Measurements from ENCODE around the gene TSPAN5.

Gene TSPAN5

DNA sequence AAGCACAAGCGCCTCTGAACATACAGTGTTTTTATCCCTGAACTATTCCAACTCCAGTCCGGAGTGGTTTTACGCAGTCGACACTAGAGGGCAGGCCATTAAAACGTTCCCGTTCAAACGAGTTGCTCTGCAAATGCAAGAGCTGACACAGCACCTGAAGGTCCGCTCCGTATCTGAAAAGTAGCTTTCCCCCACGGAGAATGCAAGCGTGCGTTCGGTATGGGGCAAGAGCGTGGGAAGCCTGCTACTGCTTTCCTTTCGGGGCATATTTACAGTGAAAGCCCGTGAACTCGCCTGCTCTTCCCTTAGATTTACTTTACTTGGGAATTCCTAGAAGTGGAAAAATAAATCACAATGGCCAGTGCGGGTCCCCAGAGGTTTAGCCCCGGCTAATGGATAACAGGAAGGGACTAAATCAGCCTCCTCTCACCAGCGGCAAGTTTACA is 190.8 kb downstream of the TSPAN5 start:
- Histone ChIP-seq H3K36me3 (ENCODE audit: control insufficient read depth in 2 of 2, insufficient read depth in 1 of 2, low read length in 2 of 2) (peaks cover 0 to 14% of the 10 kb centered on the region in 2 experiments; a peak in 1 of 3 replicates), H3K4me3 (ENCODE audit: low read depth, low read length) (peak overlapping the region; percentile 32), H3K9me3 (ENCODE audit: control insufficient read depth, insufficient read depth, low read depth, low read length) (no peaks in the 10 kb centered on the region), H3K4me1 (ENCODE audit: control insufficient read depth, insufficient read depth, low read length) (no peaks in the 10 kb centered on the region), H3K27ac (ENCODE audit: extremely low read depth, low read depth, low read length) (no peak overlapping the region)
- ChIA-PET CTCF (interaction anchor here (0.5 to 1.6 kb wide), 22 partner anchors 9 to 589 kb away, joined by 3 to 8 read pairs (median 3); no protein-coding TSS in a partner anchor), POLR2A (interaction anchor here (0.6 kb wide), 1 partner anchor 307 kb away, joined by 3 read pairs; no protein-coding TSS in a partner anchor)
- TF ChIP-seq ZNF707 (tag by site-specific recombination; IDR thresholded peaks at IDR 0.05) = no peak
- TF ChIP-seq SP2 (tag by site-specific recombination; IDR thresholded peaks at IDR 0.05) = no peak
- TF ChIP-seq KLF9 (tag by site-specific recombination; IDR thresholded peaks at IDR 0.05; ENCODE audit: low read depth) = no peak
- no peak for TF ChIP-seq ZNF596 (tag by site-specific recombination; IDR thresholded peaks at IDR 0.05)
- no peak for TF ChIP-seq ZNF514 (tag by site-specific recombination; IDR thresholded peaks at IDR 0.05)
- TF ChIP-seq ZNF211 (tag by site-specific recombination; IDR thresholded peaks at IDR 0.05; ENCODE audit: low read depth) = no peak
- no peak for TF ChIP-seq ZNF335 (tag by site-specific recombination; conservative IDR thresholded peaks at IDR 0.05)
- no peak for TF ChIP-seq HOXD13 (CRISPR knock-in tag; IDR thresholded peaks at IDR 0.05; ENCODE audit: borderline replicate concordance)
- no peak for TF ChIP-seq ZSCAN23 (tag by site-specific recombination; IDR thresholded peaks at IDR 0.05)
- TF ChIP-seq MZF1 (tag by site-specific recombination; IDR thresholded peaks at IDR 0.05; ENCODE audit: borderline replicate concordance) = peak; percentile 84; the same call in 1 of the 2 replicates
- TF ChIP-seq ZNF121 (tag by site-specific recombination; IDR thresholded peaks at IDR 0.05) = no peak
- TF ChIP-seq ZNF558 (tag by site-specific recombination; IDR thresholded peaks at IDR 0.05) = peak; percentile 56; the same call in 1 of the 2 replicates
- no peak for TF ChIP-seq ZNF266 (tag by site-specific recombination; IDR thresholded peaks at IDR 0.05; ENCODE audit: low read depth)
- no peak for TF ChIP-seq REPIN1 (tag by site-specific recombination; IDR thresholded peaks at IDR 0.05; ENCODE audit: low read depth)
- peak; percentile 95 for TF ChIP-seq ZNF610 (tag by site-specific recombination; IDR thresholded peaks at IDR 0.05; ENCODE audit: borderline replicate concordance)
- no peak for TF ChIP-seq ZNF138 (tag by site-specific recombination; IDR thresholded peaks at IDR 0.05; ENCODE audit: borderline replicate concordance)
- TF ChIP-seq, protein P1, sequence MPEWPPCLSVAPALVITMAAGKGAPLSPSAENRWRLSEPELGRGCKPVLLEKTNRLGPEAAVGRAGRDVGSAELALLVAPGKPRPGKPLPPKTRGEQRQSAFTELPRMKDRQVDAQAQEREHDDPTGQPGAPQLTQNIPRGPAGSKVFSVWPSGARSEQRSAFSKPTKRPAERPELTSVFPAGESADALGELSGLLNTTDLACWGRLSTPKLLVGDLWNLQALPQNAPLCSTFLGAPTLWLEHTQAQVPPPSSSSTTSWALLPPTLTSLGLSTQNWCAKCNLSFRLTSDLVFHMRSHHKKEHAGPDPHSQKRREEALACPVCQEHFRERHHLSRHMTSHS (tag by site-specific recombination; IDR thresholded peaks at IDR 0.05) = no peak
- TF ChIP-seq, protein P2, sequence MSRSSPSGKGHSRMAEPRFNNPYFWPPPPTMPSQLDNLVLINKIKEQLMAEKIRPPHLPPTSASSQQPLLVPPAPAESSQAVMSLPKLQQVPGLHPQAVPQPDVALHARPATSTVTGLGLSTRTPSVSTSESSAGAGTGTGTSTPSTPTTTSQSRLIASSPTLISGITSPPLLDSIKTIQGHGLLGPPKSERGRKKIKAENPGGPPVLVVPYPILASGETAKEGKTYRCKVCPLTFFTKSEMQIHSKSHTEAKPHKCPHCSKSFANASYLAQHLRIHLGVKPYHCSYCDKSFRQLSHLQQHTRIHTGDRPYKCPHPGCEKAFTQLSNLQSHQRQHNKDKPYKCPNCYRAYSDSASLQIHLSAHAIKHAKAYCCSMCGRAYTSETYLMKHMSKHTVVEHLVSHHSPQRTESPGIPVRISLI (tag by site-specific recombination; IDR thresholded peaks at IDR 0.05) = no peak
- TF ChIP-seq GLIS1 (tag by site-specific recombination; IDR thresholded peaks at IDR 0.05) = no peak
- TF ChIP-seq, protein P3, sequence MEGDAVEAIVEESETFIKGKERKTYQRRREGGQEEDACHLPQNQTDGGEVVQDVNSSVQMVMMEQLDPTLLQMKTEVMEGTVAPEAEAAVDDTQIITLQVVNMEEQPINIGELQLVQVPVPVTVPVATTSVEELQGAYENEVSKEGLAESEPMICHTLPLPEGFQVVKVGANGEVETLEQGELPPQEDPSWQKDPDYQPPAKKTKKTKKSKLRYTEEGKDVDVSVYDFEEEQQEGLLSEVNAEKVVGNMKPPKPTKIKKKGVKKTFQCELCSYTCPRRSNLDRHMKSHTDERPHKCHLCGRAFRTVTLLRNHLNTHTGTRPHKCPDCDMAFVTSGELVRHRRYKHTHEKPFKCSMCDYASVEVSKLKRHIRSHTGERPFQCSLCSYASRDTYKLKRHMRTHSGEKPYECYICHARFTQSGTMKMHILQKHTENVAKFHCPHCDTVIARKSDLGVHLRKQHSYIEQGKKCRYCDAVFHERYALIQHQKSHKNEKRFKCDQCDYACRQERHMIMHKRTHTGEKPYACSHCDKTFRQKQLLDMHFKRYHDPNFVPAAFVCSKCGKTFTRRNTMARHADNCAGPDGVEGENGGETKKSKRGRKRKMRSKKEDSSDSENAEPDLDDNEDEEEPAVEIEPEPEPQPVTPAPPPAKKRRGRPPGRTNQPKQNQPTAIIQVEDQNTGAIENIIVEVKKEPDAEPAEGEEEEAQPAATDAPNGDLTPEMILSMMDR (tag by site-specific recombination; IDR thresholded peaks at IDR 0.05) = peak; percentile 54; the same call in 1 of the 2 replicates
- TF ChIP-seq ZNF529 (tag by site-specific recombination; IDR thresholded peaks at IDR 0.05; ENCODE audit: insufficient replicate concordance) = no peak
- TF ChIP-seq ZBTB8A (tag by site-specific recombination; IDR thresholded peaks at IDR 0.05) = no peak
- peak; percentile 54; the same call in 1 of the 2 replicates for TF ChIP-seq ZNF660 (tag by site-specific recombination; IDR thresholded peaks at IDR 0.05)
- peak; percentile 17; the same call in 1 of the 2 replicates for TF ChIP-seq ZNF394 (tag by site-specific recombination; IDR thresholded peaks at IDR 0.05; ENCODE audit: borderline replicate concordance)
- TF ChIP-seq ZNF501 (tag by site-specific recombination; IDR thresholded peaks at IDR 0.05) = peak; percentile 21; the same call in 1 of the 2 replicates
- no peak for TF ChIP-seq YY2 (tag by site-specific recombination; IDR thresholded peaks at IDR 0.05)
- peak; percentile 49 for TF ChIP-seq PRDM1 (tag by site-specific recombination; IDR thresholded peaks at IDR 0.05)
- no peak for TF ChIP-seq ZNF677 (tag by site-specific recombination; IDR thresholded peaks at IDR 0.05)
- no peak for TF ChIP-seq HOXC10 (CRISPR knock-in tag; IDR thresholded peaks at IDR 0.05)
- peak; percentile 83 for TF ChIP-seq ZNF600 (tag by site-specific recombination; IDR thresholded peaks at IDR 0.05)
- TF ChIP-seq, protein P4, sequence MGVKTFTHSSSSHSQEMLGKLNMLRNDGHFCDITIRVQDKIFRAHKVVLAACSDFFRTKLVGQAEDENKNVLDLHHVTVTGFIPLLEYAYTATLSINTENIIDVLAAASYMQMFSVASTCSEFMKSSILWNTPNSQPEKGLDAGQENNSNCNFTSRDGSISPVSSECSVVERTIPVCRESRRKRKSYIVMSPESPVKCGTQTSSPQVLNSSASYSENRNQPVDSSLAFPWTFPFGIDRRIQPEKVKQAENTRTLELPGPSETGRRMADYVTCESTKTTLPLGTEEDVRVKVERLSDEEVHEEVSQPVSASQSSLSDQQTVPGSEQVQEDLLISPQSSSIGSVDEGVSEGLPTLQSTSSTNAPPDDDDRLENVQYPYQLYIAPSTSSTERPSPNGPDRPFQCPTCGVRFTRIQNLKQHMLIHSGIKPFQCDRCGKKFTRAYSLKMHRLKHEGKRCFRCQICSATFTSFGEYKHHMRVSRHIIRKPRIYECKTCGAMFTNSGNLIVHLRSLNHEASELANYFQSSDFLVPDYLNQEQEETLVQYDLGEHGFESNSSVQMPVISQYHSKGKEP (tag by site-specific recombination; IDR thresholded peaks at IDR 0.05) = no peak
- no peak for TF ChIP-seq OSR2 (tag by site-specific recombination; IDR thresholded peaks at IDR 0.05)
- no peak for TF ChIP-seq ZNF426 (tag by site-specific recombination; IDR thresholded peaks at IDR 0.05)
- TF ChIP-seq ZNF302 (tag by site-specific recombination; IDR thresholded peaks at IDR 0.05; ENCODE audit: low read depth) = no peak
- TF ChIP-seq RBAK (tag by site-specific recombination; IDR thresholded peaks at IDR 0.05) = no peak
- TF ChIP-seq ZEB2 (tag by site-specific recombination; IDR thresholded peaks at IDR 0.05) = 0 out of 2 replicates have a peak, but pooled peaks have one; percentile 37
- TF ChIP-seq GFI1B (tag by site-specific recombination; IDR thresholded peaks at IDR 0.05) = no peak

Data from HEK293 (cell line).